NT2/D1 (cell line): ENCODE data around the gene MSRB1.
"Not testable (repeated sequence)": the region's sequence is repeated elsewhere in the genome, so short reads cannot be mapped to it uniquely, and the experiment has no call there.

Source experiments
- DNase-seq: peaks from one replicate; pipeline ENCODE4 v3.0.0-alpha.2; 2011; ENCODE audit warnings: low read depth, low spot score
- H3K27me3 ChIP-seq: 2 replicates; pipeline ENCODE4 v1.6.0; 2011; ENCODE audit warnings: mild to moderate bottlenecking; ENCODE audit not compliant: insufficient read length, insufficient read depth
- H3K36me3 ChIP-seq: 2 replicates; pipeline ENCODE4 v1.6.1; 2011; ENCODE audit warnings: mild to moderate bottlenecking, low read length, mixed read lengths; ENCODE audit not compliant: insufficient read depth, insufficient read length
- H3K4me1 ChIP-seq: 2 replicates; pipeline ENCODE4 v1.5.1; 2011; ENCODE audit not compliant: insufficient read depth, insufficient read length
- H3K4me3 ChIP-seq: 2 replicates; pipeline ENCODE4 v1.5.1; 2011; ENCODE audit warnings: low read depth; ENCODE audit not compliant: insufficient read length
- H3K9ac ChIP-seq: 2 replicates; pipeline ENCODE4 v1.6.0; 2011; ENCODE audit warnings: low read depth; ENCODE audit not compliant: insufficient read length
- H3K9me3 ChIP-seq: 2 replicates; pipeline ENCODE4 v1.5.1; 2011; ENCODE audit warnings: mild to moderate bottlenecking, low read length; ENCODE audit not compliant: insufficient read depth
- SUZ12 ChIP-seq: IDR thresholded peaks from 2 replicates; pipeline ENCODE4 v1.6.1; 2011; ENCODE audit not compliant: insufficient read length, insufficient read depth; ENCODE audit errors: extremely low read depth
- YY1 ChIP-seq: IDR thresholded peaks from 2 replicates; pipeline ENCODE4 v1.6.1; 2011; ENCODE audit not compliant: insufficient read length, insufficient read depth
- ZNF274 ChIP-seq: IDR thresholded peaks from 2 replicates; pipeline ENCODE4 v1.6.1; 2011; ENCODE audit warnings: mild to moderate bottlenecking, low read depth, low read length

MSRB1 gene

GRCh38 chr16:1961651-1962067, 18.7 kb upstream of the MSRB1 start:
- peaks cover 4% of the 10 kb centered on the region for H3K4me1 ChIP-seq
- H3K4me3 ChIP-seq = no peak overlapping the region
- DNase-seq = no peak
- H3K9ac ChIP-seq = peak overlapping the region; percentile 57
- peaks cover 50% of the 10 kb centered on the region for H3K36me3 ChIP-seq
- no peak for TF ChIP-seq YY1
- H3K9me3 ChIP-seq = peaks cover 5% of the 10 kb centered on the region; the same call in 1 of the 2 replicates
- no peaks in the 10 kb centered on the region for H3K27me3 ChIP-seq

- peak overlapping the region; percentile 100 for H3K9ac ChIP-seq
- peaks cover 5% of the 10 kb centered on the region; the same call in 1 of the 2 replicates for H3K9me3 ChIP-seq
- H3K36me3 ChIP-seq = peaks cover 43% of the 10 kb centered on the region
- H3K27me3 ChIP-seq = no peaks in the 10 kb centered on the region
- no peak for TF ChIP-seq YY1
- TF ChIP-seq SUZ12 = no peak
- no peak for TF ChIP-seq ZNF274
- DNase-seq = peak; percentile 60
- H3K4me1 ChIP-seq = peaks cover 4% of the 10 kb centered on the region
- H3K4me3 ChIP-seq = peak overlapping the region; percentile 99
Observed at GRCh38 chr16:1960665-1961630, 17.9 kb upstream of the MSRB1 start.

GRCh38 chr16:1959269-1960039, 16.5 kb upstream of the MSRB1 start, which contains the start of gene NDUFB10:
TSS of gene NDUFB10 (plus strand) at chr16:1959538. CDS start at chr16:1959625, 87 bp downstream.
- DNase-seq = peak; percentile 89
- peak within 1 kb of the TSS; percentile 99 for H3K4me3 ChIP-seq
- no peaks in the 10 kb centered on the region for H3K27me3 ChIP-seq
- peak within 1 kb of the TSS; percentile 100 for H3K9ac ChIP-seq
- H3K9me3 ChIP-seq = peaks cover 5% of the 10 kb centered on the region; the same call in 1 of the 2 replicates
- peaks cover 32% of the 10 kb centered on the region for H3K36me3 ChIP-seq
- TF ChIP-seq SUZ12 = no peak
- TF ChIP-seq YY1 = peak; percentile 7
- TF ChIP-seq ZNF274 = no peak
- peaks cover 8% of the 10 kb centered on the region for H3K4me1 ChIP-seq

GRCh38 chr16:1958715-1959268, 15.8 kb upstream of the MSRB1 start:
- H3K9me3 ChIP-seq = peaks cover 5% of the 10 kb centered on the region; the same call in 1 of the 2 replicates
- peaks cover 26% of the 10 kb centered on the region for H3K36me3 ChIP-seq
- no peaks in the 10 kb centered on the region for H3K27me3 ChIP-seq
- peak overlapping the region; percentile 79 for H3K9ac ChIP-seq
- TF ChIP-seq ZNF274 (no peak), YY1 (no peak), SUZ12 (no peak)
- peak overlapping the region; percentile 99 for H3K4me3 ChIP-seq
- DNase-seq = no peak
- peaks cover 8% of the 10 kb centered on the region for H3K4me1 ChIP-seq

GRCh38 chr16:1958143-1958491, 15.1 kb upstream of the MSRB1 start:
- DNase-seq, H3K4me1 ChIP-seq, H3K4me3 ChIP-seq, H3K27me3 ChIP-seq, H3K9ac ChIP-seq, H3K9me3 ChIP-seq: not testable (repeated sequence)
- peaks cover 19% of the 10 kb centered on the region for H3K36me3 ChIP-seq

DNA sequence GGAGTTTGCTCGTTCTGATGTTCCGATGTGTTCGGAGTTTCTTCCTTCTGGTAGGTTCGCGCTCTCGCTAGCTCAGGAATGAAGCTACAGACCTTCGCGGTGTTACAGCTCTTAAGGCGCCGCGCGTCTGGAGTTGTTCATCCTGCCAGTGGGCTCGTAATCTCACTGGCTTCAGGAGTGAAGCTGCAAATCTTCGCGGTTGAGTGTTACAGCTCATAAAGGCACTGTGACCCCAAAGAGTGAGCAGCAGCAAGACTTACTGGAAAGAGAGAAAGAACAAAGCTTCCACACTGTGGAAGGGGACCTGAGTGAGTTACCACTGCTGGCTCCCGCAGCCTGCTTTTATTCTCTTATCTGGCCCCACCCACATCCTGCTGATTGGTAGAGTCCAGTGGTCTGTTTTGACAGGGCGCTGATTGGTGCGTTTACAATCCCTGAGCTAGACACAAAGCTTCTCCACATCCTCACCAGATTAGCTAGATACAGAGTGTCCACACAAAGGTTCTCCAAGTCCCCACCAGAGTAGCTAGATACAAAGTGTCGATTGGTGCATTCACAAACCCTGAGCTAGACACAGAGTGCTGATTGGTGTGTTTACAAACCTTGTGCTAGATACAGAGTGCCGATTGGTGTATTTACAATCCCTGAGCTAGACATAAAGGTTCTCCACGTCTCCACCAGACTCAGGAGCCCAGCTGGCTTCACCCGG, 14.6 kb upstream of the MSRB1 start:
- H3K27me3 ChIP-seq, H3K9me3 ChIP-seq, H3K9ac ChIP-seq, DNase-seq, H3K4me3 ChIP-seq: not testable (repeated sequence)
- Histone ChIP-seq H3K36me3 (peaks cover 14% of the 10 kb centered on the region), H3K4me1 (peaks cover 11% of the 10 kb centered on the region)
